H9 (cell line): ENCODE results near the gene ELFN1. TPM values are rescaled to one million over a fixed set of nuclear protein-coding genes. Genes with fewer than 3 reads are reported as not detected.

ENCODE experiments used
- DNase-seq: peaks from one replicate; pipeline ENCODE4 v3.0.0-alpha.2; 2017
- H2AFZ ChIP-seq: one replicate; pipeline ENCODE4 v1.6.1; 2013; ENCODE audit warnings: mild to moderate bottlenecking, low read length, control low read depth, moderate library complexity
- H2AK5ac ChIP-seq: 2 replicates; pipeline ENCODE4 v1.6.1; 2013; ENCODE audit warnings: low read length, control low read depth, mixed read lengths; ENCODE audit not compliant: insufficient read length
- H2BK120ac ChIP-seq: one replicate; pipeline ENCODE4 v1.6.1; 2013; ENCODE audit warnings: low read depth, mild to moderate bottlenecking, low read length, control low read depth, inconsistent platforms; ENCODE audit not compliant: poor library complexity, severe bottlenecking
- H2BK12ac ChIP-seq: 2 replicates; pipeline ENCODE4 v1.6.1; 2013; ENCODE audit warnings: low read length, control low read depth, mixed read lengths, low read depth; ENCODE audit not compliant: insufficient read length
- H2BK15ac ChIP-seq: 2 replicates; pipeline ENCODE4 v1.6.1; 2013; ENCODE audit warnings: low read depth, low read length, control low read depth
- H2BK20ac ChIP-seq: one replicate; pipeline ENCODE4 v1.6.1; 2013; ENCODE audit warnings: low read depth, mild to moderate bottlenecking, low read length, control low read depth, inconsistent platforms; ENCODE audit not compliant: poor library complexity, severe bottlenecking
- H2BK5ac ChIP-seq: 2 replicates; pipeline ENCODE4 v1.6.1; 2013; ENCODE audit warnings: low read length, control low read depth, mixed read lengths; ENCODE audit not compliant: insufficient read length
- H3K14ac ChIP-seq: 2 replicates; pipeline ENCODE4 v1.6.1; 2013; ENCODE audit warnings: low read length, control low read depth; ENCODE audit not compliant: insufficient read depth
- H3K18ac ChIP-seq: 2 replicates; pipeline ENCODE4 v1.6.1; 2013; ENCODE audit warnings: low read depth, mild to moderate bottlenecking, mixed read lengths, low read length, control low read depth; ENCODE audit not compliant: insufficient read length
- H3K23ac ChIP-seq: 2 replicates; pipeline ENCODE4 v1.6.1; 2013; ENCODE audit warnings: low read length, control low read depth, mixed read lengths, low read depth; ENCODE audit not compliant: insufficient read length
- H3K23me2 ChIP-seq: 2 replicates; pipeline ENCODE4 v1.6.1; 2013; ENCODE audit warnings: low read depth, mild to moderate bottlenecking, mixed read lengths, low read length, control low read depth; ENCODE audit not compliant: insufficient read length, poor library complexity, severe bottlenecking
- H3K27ac ChIP-seq: 2 replicates; pipeline ENCODE4 v1.5.1; 2013; ENCODE audit warnings: low read length, control low read depth, mixed read lengths, low read depth; ENCODE audit not compliant: insufficient read length
- H3K27me3 ChIP-seq: 2 replicates; pipeline ENCODE4 v1.6.1; 2013; ENCODE audit warnings: low read length, control low read depth, inconsistent platforms; ENCODE audit not compliant: insufficient read depth
- H3K4ac ChIP-seq: 2 replicates; pipeline ENCODE4 v1.6.1; 2013; ENCODE audit warnings: low read depth, mild to moderate bottlenecking, control low read depth, inconsistent platforms, low read length, moderate library complexity
- H3K4me1 ChIP-seq: 2 replicates; pipeline ENCODE4 v1.6.1; 2013; ENCODE audit warnings: low read length, control low read depth, inconsistent platforms; ENCODE audit not compliant: insufficient read depth
- H3K4me2 ChIP-seq: 2 replicates; pipeline ENCODE4 v1.6.1; 2013; ENCODE audit warnings: low read length, control low read depth, mixed read lengths; ENCODE audit not compliant: insufficient read length, insufficient read depth
- H3K56ac ChIP-seq: 2 replicates; pipeline ENCODE4 v1.6.1; 2013; ENCODE audit warnings: low read depth, mild to moderate bottlenecking, mixed read lengths, low read length, control low read depth; ENCODE audit not compliant: insufficient read length
- H3K79me1 ChIP-seq: 2 replicates; pipeline ENCODE4 v1.6.1; 2013; ENCODE audit warnings: low read depth, mild to moderate bottlenecking, moderate library complexity, low read length, control low read depth, inconsistent platforms; ENCODE audit not compliant: insufficient read depth, poor library complexity, severe bottlenecking
- H3K79me2 ChIP-seq: 2 replicates; pipeline ENCODE4 v1.6.1; 2013; ENCODE audit warnings: low read length, control low read depth, inconsistent platforms; ENCODE audit not compliant: insufficient read depth
- H3K9ac ChIP-seq: 2 replicates; pipeline ENCODE4 v1.6.1; 2013; ENCODE audit warnings: low read length, control low read depth, mixed read lengths; ENCODE audit not compliant: insufficient read length; ENCODE audit errors: extremely low read depth
- H3K9me3 ChIP-seq: one replicate; pipeline ENCODE4 v1.6.1; 2013; ENCODE audit warnings: low read depth, low read length, inconsistent platforms; ENCODE audit not compliant: control insufficient read depth
- H3T11ph ChIP-seq: one replicate; pipeline ENCODE4 v1.6.1; 2013; ENCODE audit warnings: mild to moderate bottlenecking, low read length, control low read depth, inconsistent platforms
- H4K20me1 ChIP-seq: one replicate; pipeline ENCODE4 v1.6.1; 2013; ENCODE audit not compliant: control insufficient read depth, insufficient read length, insufficient read depth
- H4K5ac ChIP-seq: 2 replicates; pipeline ENCODE4 v1.6.1; 2013; ENCODE audit warnings: low read depth, mild to moderate bottlenecking, mixed read lengths, low read length, control low read depth; ENCODE audit not compliant: insufficient read length
- H4K8ac ChIP-seq: replicated peaks from 2 replicates; pipeline ENCODE4 v1.6.1; 2013; ENCODE audit warnings: low read length, control low read depth, mixed read lengths, low read depth; ENCODE audit not compliant: insufficient read length
- H4K91ac ChIP-seq: 2 replicates; pipeline ENCODE4 v1.6.1; 2013; ENCODE audit warnings: low read depth, mild to moderate bottlenecking, moderate library complexity, mixed read lengths, low read length, control low read depth; ENCODE audit not compliant: insufficient read length
- H3K27ac Mint-ChIP-seq, 3 experiments: 2 replicates in 2 of 3; 3 replicates in 1 of 3; pipeline ENCODE4 v1.8.0; 2020 to 2021; ENCODE audit warnings: mixed read lengths in 3 of 3, mild to moderate bottlenecking in 1 of 3, moderate library complexity in 1 of 3
- H3K27me3 Mint-ChIP-seq: 2 replicates; pipeline ENCODE4 v1.8.0; 2021; ENCODE audit warnings: low read depth, mild to moderate bottlenecking, moderate library complexity, mixed read lengths
- H3K36me3 Mint-ChIP-seq, 3 experiments: 2 replicates in 2 of 3; 3 replicates in 1 of 3; pipeline ENCODE4 v1.8.0; 2020 to 2021; ENCODE audit warnings: low read depth in 3 of 3, mixed read lengths in 3 of 3; ENCODE audit not compliant: insufficient read depth in 1 of 3
- H3K4me1 Mint-ChIP-seq, 2 experiments: 2 replicates each; pipeline ENCODE4 v1.8.0; 2020; ENCODE audit warnings: mixed read lengths in 2 of 2
- H3K4me3 Mint-ChIP-seq, 2 experiments: 2 replicates in 1 of 2; 3 replicates in 1 of 2; pipeline ENCODE4 v1.8.0; 2020 to 2021; ENCODE audit warnings: mild to moderate bottlenecking in 2 of 2, mixed read lengths in 2 of 2, moderate library complexity in 1 of 2
- H3K9me3 Mint-ChIP-seq, 2 experiments: 2 replicates in 1 of 2; 3 replicates in 1 of 2; pipeline ENCODE4 v1.8.0; 2020; ENCODE audit warnings: mild to moderate bottlenecking in 2 of 2, mixed read lengths in 2 of 2, moderate library complexity in 1 of 2
- WGBS: extraction: QIAGEN DNeasy Blood & Tissue Kit; methylation state at CpG from one replicate; pipeline ENCODE4 v1.1.7; 2013; ENCODE audit warnings: missing lambda C conversion rate, low lambda C conversion rate, mixed read lengths; ENCODE audit not compliant: insufficient read length; ENCODE audit errors: extremely low coverage; 5-methylcytosine and 5-hydroxymethylcytosine counted together
- total RNA-seq: library from RNA; stranded (reverse); gene quantifications from 2 replicates; pipeline ENCODE4 v1.2.1, GENCODE V29; 2021
- TF ChIP-seq, protein P1 (sequence below): fragments of 200-600 bp; sonication (generic); conservative IDR thresholded peaks from 3 replicates; pipeline ENCODE4 v1.8.0; 2021; ENCODE audit warnings: antibody characterized with exemption, mild to moderate bottlenecking

ELFN1 gene
- total RNA-seq, 1 experiment from 2014 or later = 3.7 TPM

DNA sequence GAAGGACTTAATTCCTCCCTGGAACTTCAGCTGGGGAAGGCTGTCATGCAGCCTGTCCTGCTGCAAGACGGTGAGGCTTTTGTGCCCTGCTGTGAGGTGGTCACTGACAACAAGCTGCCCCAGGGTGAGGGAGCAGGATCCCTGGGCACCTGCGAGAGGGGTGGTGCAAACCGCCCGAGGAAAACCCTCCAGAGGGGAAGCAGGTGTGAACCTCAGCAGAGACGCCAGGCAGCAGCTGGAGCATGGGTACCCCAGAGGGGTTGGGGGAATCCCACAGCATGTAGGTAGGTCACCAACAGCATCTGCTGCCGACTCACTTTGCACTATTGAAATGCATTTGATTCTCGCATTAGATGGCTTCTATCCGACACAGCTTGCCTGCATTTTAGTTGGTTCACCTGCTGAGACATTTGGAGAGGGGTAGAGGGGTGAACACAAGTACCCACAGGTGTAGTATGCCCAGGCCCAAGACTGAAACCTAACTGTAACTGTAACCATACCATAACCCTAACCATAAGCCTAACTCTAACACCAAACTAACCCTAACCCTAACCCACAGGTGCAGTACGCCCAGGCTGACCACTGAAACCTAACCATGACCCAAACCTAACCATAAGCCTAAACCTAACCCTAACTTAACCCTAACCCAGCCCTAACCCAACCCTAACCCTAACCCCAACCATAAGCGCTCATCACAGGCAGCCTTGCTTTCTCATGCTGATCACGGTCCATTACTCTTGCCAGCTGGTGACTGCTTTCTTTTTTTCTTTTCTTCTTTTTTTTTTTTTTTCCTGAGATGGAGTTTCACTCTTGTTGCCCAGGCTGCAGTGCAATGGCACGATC, 85.9 kb downstream of the ELFN1 start:
- Histone ChIP-seq H2BK15ac (no peak overlapping the region), H3K18ac (no peak overlapping the region), H2BK120ac (no peak overlapping the region), H3K9me3 (no peaks in the 10 kb centered on the region), H3K27me3 (no peaks in the 10 kb centered on the region), H2AK5ac (no peak overlapping the region), H2AFZ (no peak overlapping the region), H3T11ph (no peak overlapping the region), H3K4ac (no peak overlapping the region), H3K56ac (no peak overlapping the region), H2BK12ac (no peak overlapping the region), H4K5ac (no peak overlapping the region), H3K14ac (no peak overlapping the region), H3K9ac (no peak overlapping the region), H3K4me2 (no peak overlapping the region), H2BK5ac (no peak overlapping the region), H4K8ac (no peak overlapping the region), H3K79me2 (no peaks in the 10 kb centered on the region), H3K23me2 (no peaks in the 10 kb centered on the region), H3K27ac (no peak overlapping the region), H4K91ac (no peak overlapping the region), H3K23ac (no peak overlapping the region), H2BK20ac (no peak overlapping the region), H3K79me1 (no peaks in the 10 kb centered on the region), H4K20me1 (peaks cover 2% of the 10 kb centered on the region), H3K4me1 (peaks cover 3% of the 10 kb centered on the region; the same call in 1 of the 2 replicates)
- Mint-ChIP-seq H3K27me3 (peaks cover 67% of the 10 kb centered on the region), H3K9me3 (no peaks in the 10 kb centered on the region; a peak in 2 of 5 replicates), H3K36me3 (no peaks in the 10 kb centered on the region), H3K4me1 (peaks cover 17 to 37% of the 10 kb centered on the region in 2 experiments), H3K27ac (no peak overlapping the region), H3K4me3 (peak overlapping the region in 1 of 2 experiments; percentile 26; a peak in 1 of 5 replicates)
- no CpG with 5 or more reads among the region's 12 CpGs for WGBS
- TF ChIP-seq, protein P1, sequence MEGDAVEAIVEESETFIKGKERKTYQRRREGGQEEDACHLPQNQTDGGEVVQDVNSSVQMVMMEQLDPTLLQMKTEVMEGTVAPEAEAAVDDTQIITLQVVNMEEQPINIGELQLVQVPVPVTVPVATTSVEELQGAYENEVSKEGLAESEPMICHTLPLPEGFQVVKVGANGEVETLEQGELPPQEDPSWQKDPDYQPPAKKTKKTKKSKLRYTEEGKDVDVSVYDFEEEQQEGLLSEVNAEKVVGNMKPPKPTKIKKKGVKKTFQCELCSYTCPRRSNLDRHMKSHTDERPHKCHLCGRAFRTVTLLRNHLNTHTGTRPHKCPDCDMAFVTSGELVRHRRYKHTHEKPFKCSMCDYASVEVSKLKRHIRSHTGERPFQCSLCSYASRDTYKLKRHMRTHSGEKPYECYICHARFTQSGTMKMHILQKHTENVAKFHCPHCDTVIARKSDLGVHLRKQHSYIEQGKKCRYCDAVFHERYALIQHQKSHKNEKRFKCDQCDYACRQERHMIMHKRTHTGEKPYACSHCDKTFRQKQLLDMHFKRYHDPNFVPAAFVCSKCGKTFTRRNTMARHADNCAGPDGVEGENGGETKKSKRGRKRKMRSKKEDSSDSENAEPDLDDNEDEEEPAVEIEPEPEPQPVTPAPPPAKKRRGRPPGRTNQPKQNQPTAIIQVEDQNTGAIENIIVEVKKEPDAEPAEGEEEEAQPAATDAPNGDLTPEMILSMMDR = no peak
- DNase-seq = no peak
